Rectal smooth muscle tissue (tissue), 1 donor: ENCODE measurements around the gene XRCC3.

Experiments used
- H3K27ac ChIP-seq: one replicate; pipeline ENCODE4 v1.7.0; 2013; ENCODE audit warnings: low read depth, low read length, inconsistent platforms
- H3K27me3 ChIP-seq: one replicate; pipeline ENCODE4 v1.7.0; 2013; ENCODE audit warnings: low read length; ENCODE audit not compliant: control insufficient read depth, insufficient read depth
- H3K36me3 ChIP-seq: one replicate; pipeline ENCODE4 v1.7.0; 2013; ENCODE audit warnings: low read length; ENCODE audit not compliant: control insufficient read depth, insufficient read depth
- H3K4me1 ChIP-seq: one replicate; pipeline ENCODE4 v1.7.0; 2013; ENCODE audit warnings: low read length; ENCODE audit not compliant: control insufficient read depth, insufficient read depth
- H3K4me3 ChIP-seq: one replicate; pipeline ENCODE4 v1.7.0; 2013; ENCODE audit warnings: low read length
- H3K9ac ChIP-seq: one replicate; pipeline ENCODE4 v1.7.0; 2013; ENCODE audit warnings: low read length

The XRCC3 gene

DNA sequence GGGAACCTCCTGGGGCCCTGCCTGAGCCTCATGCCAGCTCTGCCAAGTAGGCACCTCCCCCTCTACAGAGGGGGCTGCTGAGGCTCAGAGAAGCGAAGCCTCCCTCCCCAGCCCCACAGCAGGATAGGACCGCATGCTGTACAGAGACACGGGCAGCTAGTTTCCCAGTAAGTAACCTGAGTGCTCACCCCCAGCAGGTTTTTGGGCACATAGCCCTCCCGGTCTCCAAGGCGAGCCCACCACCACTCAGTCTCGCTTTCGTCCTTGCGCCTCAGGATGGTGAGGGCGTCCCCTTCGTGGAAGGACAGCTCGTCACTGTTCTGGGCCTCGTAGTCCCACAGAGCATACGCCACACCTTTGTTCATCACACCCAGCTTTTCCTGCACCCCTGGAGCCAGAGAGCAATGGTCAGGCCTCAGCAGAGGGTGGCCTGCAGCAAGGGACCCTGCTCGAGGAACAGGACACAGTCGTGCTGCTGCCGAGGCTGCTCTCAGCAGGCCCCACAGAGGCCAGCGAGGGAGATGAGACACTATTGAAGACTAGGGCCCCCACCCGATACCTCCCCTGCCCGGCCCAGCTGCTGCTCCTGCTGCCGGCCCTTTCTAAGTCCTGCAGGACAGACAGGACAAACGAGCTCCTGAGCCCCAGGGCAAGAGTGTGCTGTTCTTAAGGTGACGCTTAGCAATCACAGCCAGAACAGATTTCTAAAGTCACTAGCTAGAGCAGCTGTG is 20.7 kb upstream of the XRCC3 start:
- Histone ChIP-seq H3K9ac (no peak overlapping the region), H3K27ac (no peak overlapping the region), H3K36me3 (peaks cover 31% of the 10 kb centered on the region), H3K4me1 (peaks cover 3% of the 10 kb centered on the region), H3K4me3 (no peak overlapping the region), H3K27me3 (no peaks in the 10 kb centered on the region)

DNA sequence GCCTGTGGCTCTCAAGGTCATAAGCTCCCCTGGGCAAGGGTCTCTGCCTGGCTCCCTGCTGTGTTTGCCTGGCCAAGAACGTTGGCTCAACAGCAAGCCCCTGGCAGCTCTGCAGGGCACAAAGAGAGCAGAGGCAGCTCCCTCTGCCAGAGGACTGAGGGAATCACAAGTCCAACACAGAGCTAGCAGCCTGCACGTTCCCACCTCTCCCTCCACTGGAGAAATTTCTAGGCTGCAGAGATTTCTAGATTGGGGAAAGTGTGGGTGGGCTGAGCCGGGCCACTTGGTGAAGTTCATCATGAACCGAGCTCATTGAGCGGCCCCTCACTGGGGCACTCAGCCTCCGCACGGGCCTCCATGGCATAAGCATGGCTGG is 20.2 kb upstream of the XRCC3 start:
- Histone ChIP-seq H3K4me3 (no peak overlapping the region), H3K9ac (no peak overlapping the region), H3K27ac (no peak overlapping the region), H3K4me1 (peaks cover 3% of the 10 kb centered on the region), H3K27me3 (no peaks in the 10 kb centered on the region), H3K36me3 (peaks cover 32% of the 10 kb centered on the region)

DNA sequence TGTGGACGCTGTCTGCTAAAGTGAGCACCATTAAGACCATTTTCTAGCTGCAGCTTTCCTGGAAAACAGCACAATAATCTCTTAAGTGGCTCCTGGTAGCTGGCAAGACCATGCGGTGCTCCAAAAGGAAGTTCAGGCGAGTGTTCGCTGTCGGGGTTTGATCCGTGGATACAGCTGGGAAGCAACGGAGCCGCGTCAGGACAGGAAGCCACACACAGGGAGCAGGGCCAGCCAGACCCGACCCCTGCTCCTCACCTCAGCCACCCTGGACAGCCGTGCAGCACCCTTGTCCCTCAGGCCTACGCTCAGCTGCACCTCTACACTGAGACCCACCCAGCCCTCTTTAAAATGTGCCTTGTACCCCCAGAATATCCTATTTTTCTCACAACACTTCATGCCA is 19.8 kb upstream of the XRCC3 start:
- Histone ChIP-seq H3K27ac (no peak overlapping the region), H3K9ac (no peak overlapping the region), H3K4me1 (peaks cover 3% of the 10 kb centered on the region), H3K36me3 (peaks cover 34% of the 10 kb centered on the region), H3K4me3 (no peak overlapping the region), H3K27me3 (no peaks in the 10 kb centered on the region)

DNA sequence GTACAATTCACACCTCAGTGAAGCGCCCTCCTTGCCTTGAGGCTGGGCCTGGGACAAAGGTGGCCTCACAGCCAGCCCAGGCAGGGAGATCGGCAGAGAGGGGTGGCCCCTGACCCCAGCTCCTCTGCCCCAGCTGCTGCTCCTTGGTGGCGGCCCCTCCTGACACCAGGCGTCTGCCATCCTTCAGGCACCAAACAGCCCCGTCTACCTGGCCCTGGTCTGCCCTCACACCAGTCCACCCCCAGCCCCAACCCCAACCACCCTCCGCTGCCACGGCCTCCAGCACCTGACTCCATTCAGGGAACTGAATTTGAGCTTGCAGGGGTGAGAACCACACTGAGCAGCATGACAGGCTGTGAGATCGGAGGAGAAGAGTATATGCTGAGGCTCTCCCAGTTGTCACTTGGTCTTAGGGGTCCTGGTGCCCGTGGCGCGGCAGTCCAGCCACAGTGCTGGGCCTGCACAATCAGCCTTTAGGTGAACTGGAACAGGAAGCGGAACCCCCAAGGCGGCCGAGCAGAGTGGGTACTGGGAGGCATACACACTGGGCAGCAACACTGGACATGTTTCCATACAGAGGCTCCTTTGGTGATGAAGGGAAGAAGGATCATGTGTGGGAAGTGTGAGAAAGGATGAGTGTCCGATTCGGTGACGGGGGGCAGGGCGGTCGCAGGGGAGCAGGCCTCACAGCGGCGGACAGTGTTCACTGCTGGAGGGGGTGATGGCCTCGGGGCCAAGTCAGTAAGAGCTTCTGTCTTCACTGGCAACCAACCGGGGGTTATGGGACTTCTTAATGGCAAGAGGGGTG is 19.0 kb upstream of the XRCC3 start:
- H3K36me3 ChIP-seq, result peaks cover 34% of the 10 kb centered on the region
- H3K4me3 ChIP-seq, result no peak overlapping the region
- no peaks in the 10 kb centered on the region for H3K27me3 ChIP-seq
- no peak overlapping the region for H3K27ac ChIP-seq
- peaks cover 3% of the 10 kb centered on the region for H3K4me1 ChIP-seq
- H3K9ac ChIP-seq, result no peak overlapping the region

DNA sequence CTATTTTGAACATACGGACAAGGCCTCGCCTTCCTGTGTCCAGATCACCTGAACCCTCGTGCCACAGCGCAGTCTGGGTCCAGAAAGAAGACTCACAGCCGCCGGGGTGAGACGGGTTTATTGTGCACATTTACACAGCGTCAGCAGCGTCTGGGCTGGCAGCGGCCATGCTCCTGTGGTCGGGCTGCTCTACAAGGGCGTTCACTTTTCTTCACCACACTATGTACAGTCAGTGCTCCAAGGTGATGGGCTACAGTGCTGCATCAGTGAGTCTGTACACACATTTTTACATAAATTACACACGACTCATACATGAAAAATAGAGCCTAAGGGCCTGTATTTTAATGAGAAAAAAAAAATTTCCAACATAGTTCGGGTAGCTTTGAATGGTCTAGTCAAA is 18.4 kb upstream of the XRCC3 start:
- Histone ChIP-seq H3K4me1 (peaks cover 3% of the 10 kb centered on the region), H3K27ac (no peak overlapping the region)

DNA sequence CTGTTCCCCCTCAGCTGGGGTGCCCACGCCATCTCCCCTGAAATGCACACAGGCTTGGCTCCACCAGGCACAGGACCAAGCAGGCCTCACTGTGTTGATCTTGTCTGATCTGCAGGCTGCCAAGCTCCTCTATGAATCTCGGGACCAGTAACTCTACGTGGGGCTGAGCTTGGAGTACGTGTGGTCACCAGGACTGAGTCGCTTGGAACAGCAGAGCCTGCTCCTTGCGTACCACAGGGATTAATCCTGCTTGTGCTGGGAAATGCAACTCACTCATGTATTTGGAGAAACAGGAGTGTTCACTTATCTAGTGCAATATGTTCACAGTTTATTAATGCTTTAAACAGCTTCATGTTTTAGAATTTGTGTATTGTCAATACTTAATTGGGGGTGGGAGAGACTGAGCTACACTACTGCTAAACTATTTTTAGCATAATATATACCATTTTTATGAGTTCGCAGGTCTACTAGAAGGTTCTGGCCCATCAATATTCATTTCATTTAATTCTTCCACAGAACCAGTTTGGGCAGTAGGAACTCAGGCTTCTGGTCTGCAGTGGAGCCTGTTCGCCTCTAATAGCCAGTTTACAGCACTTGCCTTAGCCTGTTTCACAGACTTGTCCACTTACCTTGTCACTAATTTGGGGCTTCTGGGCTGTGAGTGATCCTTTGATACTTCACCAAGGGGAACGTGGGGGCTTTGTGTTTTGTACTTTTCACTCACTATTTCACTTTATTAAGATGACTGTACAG is 17.8 kb upstream of the XRCC3 start:
- Histone ChIP-seq H3K27me3 (no peaks in the 10 kb centered on the region), H3K27ac (no peak overlapping the region), H3K36me3 (peaks cover 41% of the 10 kb centered on the region), H3K4me1 (peaks cover 3% of the 10 kb centered on the region), H3K9ac (no peak overlapping the region), H3K4me3 (no peak overlapping the region)

More for the DNA sequence above, 18.4 kb upstream of the XRCC3 start:
- peaks cover 40% of the 10 kb centered on the region for H3K36me3 ChIP-seq
- no peak overlapping the region for H3K4me3 ChIP-seq
- H3K9ac ChIP-seq, result no peak overlapping the region
- H3K27me3 ChIP-seq, result no peaks in the 10 kb centered on the region

DNA sequence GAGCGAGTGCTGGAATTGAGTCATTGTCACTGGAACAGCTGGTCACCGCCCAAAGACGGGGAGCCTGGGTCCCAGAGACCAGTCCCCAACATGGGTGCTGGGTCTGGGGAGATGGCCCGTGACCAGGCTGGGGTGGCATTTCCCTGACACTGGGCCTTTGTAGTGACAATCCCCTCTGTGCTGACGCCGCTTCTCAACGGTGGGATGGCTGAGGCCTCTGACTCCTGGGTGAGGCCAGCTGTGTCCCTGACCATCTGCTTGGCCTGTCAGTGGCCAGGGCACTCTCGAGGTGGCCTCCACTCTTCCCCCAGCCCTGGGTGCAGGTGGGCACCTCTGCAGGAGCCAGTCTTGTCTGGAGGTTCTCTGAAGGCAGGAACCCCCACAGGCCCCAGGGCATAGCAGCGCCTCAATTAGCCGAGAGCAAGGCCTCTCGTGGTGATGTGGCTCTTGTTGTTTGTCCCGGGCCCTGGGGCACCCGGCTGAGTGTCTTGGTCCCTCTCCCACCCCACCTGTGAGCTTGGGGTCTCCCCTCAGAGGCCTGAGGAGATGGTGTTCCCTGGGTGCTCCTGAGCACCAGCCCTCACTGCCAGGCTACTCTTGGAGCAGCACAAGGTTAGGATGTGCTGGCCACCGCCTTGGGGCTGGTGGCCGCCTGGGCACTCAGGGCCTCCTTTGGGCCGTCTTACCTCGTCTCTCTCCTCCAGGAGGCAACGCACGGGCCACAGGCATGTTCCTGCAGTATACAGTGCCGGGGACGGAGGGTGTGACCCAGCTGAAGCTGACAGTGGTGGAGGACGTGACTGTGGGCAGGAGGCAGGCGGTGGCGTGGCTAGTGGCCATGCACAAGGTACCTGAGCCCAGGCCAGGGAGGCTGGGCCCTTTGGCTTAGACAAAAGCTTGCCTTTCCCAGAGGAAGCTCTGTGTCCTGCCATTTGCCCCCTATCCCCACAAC is 16.9 kb upstream of the XRCC3 start:
- H3K36me3 ChIP-seq, result peaks cover 39% of the 10 kb centered on the region
- peaks cover 3% of the 10 kb centered on the region for H3K4me1 ChIP-seq
- no peak overlapping the region for H3K9ac ChIP-seq
- H3K4me3 ChIP-seq, result no peak overlapping the region
- no peak overlapping the region for H3K27ac ChIP-seq
- H3K27me3 ChIP-seq, result no peaks in the 10 kb centered on the region

DNA sequence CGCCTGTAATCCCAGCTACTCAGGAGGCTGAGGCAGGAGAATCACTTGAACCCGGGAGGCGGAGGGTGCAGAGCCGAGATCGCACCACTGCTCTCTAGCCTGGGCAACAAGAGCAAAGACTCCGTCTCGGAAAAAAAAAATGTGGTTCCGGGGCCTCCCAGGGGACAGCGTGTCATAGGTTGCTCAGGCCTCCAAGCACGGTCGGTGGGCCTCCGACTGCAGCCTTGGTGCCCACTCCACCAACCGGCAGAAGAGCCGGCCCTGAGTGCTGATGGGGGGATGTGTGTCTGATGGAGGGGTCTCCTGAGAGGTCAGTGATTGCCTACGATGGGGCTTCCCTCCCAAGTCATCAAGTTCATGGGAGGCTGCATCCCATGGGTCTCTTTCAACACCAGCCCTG is 16.2 kb upstream of the XRCC3 start:
- H3K27ac ChIP-seq, result no peak overlapping the region
- H3K36me3 ChIP-seq, result peaks cover 37% of the 10 kb centered on the region
- H3K4me1 ChIP-seq, result peaks cover 1% of the 10 kb centered on the region
- H3K4me3 ChIP-seq, result no peak overlapping the region
- no peak overlapping the region for H3K9ac ChIP-seq
- H3K27me3 ChIP-seq, result no peaks in the 10 kb centered on the region

DNA sequence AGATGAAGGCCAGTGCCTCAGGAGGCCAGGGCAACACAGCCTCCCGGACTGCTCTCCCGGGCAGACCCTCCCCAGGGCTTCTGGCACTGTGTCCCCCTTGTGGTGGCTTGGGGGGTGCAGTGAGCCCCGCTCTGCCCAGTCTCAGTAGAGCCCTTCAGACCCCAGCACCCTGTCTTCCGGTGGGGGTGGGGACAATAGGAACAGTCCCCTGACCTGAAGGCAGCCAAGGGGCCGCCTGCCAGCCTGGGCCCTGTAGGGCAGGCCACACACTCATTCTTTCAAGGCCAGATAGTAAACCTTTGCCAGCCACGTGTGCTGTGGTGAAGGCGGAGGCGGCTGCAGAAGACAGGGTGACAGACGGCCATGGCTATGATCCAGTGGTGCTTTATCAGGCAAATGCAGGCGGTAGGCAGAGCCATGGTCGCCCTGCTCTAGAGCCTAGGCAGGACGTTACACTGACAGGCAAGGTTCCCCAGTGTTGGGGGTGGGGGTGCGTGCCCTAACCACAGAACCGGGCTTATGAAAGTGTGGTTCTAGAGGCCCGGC is 15.3 kb upstream of the XRCC3 start:
- Histone ChIP-seq H3K4me3 (no peak overlapping the region), H3K36me3 (peaks cover 36% of the 10 kb centered on the region), H3K27me3 (no peaks in the 10 kb centered on the region), H3K27ac (no peak overlapping the region), H3K4me1 (no peaks in the 10 kb centered on the region), H3K9ac (no peak overlapping the region)

DNA sequence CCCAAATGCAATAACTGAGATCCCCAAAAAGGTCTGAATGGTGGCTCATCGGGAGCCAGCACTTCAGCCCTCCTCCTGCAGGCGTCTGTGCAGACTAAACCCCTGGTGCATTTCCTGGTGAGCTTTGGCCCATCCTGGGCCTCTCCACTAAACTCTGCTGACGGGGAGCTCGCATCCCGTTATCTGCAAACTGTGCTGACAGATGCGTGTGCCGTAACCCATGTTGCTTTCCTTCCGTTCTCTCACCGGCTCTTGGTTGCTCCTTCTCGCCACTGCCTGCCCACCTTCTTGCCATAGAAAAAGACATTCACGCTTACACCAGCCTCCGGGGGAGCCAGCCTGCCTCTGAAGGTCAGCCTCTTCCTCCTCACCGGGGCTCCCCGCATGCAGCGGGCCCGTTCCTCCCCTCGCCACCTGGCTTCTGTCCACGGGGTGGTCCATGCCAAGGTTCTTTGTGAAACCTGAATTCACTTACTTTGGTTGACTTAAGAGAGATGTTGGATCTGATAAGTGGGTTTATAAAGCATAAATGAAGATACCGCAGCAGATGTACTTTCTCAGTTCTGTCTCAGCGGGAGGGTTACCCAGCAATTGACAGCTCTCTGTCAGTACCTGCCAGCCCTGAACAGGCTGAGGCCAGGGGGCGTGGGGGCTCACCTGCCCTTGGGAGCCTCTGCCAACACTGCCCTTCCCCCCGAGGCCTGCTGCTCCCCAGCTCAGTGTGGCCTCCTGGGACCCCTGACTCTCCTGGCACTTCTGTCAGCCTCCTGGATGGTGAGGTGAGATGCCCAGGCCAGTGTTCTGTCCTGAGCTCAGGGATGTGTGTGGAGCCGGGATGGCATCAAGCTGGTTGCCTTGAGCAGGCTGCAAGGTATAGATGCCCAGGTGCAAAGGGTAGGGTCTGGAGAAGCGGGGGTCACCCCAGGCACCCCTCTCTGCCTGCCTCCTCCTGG is 14.5 kb upstream of the XRCC3 start:
- Histone ChIP-seq H3K27me3 (no peaks in the 10 kb centered on the region), H3K4me3 (no peak overlapping the region), H3K27ac (no peak overlapping the region), H3K36me3 (peaks cover 36% of the 10 kb centered on the region), H3K9ac (no peak overlapping the region), H3K4me1 (no peaks in the 10 kb centered on the region)

DNA sequence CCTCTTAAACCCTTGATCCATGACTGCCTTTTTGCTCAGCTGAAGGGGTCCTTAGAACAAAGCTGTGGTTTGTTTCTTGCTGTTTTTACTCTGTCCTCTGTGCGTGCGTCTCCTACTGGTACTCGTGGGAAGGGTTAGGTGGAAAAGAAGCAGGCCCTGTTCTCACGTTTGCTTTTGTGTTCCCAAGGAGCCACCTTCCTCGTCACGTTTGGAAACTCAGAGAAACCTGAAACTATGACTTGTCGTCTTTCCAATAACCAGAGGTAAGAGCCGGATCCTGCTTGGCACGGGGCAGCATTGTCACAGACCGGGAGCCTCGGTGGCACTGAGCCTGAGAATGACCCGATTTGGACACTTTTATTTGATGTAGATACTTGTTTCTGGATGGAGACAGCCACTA is 13.5 kb upstream of the XRCC3 start:
- Histone ChIP-seq H3K27me3 (no peaks in the 10 kb centered on the region), H3K4me3 (no peak overlapping the region), H3K27ac (no peak overlapping the region), H3K4me1 (peaks cover 10% of the 10 kb centered on the region), H3K36me3 (peaks cover 31% of the 10 kb centered on the region), H3K9ac (no peak overlapping the region)
